ENCODE results near the gene PBX1.

GRCh38 chr1:164640686-164641352 is 81.8 kb downstream of the PBX1 start:
- TF ChIP-seq CTCF (IDR thresholded peaks at IDR 0.05): no peak
- TF ChIP-seq POLR2A (IDR thresholded peaks at IDR 0.05): no peak
- no peak for TF ChIP-seq EP300 (IDR thresholded peaks at IDR 0.05)
